OCI-LY1 (cell line): ENCODE measurements around the gene TOMM7.
"Not testable (repeated sequence)": the region's sequence is repeated elsewhere in the genome, so short reads cannot be mapped to it uniquely, and the experiment has no call there.

Experiments
- H2AFZ ChIP-seq: fragments of 200-600 bp; sonication (generic), shearing (Covaris generic); 2 replicates; pipeline ENCODE4 v1.6.0; 2014; ENCODE audit warnings: antibody characterized with exemption, mild to moderate bottlenecking, low read length
- H3F3A ChIP-seq: fragments of 200-600 bp; sonication (generic), shearing (Covaris generic); 2 replicates; pipeline ENCODE4 v1.6.0; 2014; ENCODE audit warnings: mild to moderate bottlenecking, antibody characterized with exemption, low read length, moderate library complexity; ENCODE audit not compliant: insufficient read depth
- H3K27ac ChIP-seq: fragments of 200-600 bp; sonication (generic); 2 replicates; pipeline ENCODE4 v1.5.1; 2014; ENCODE audit warnings: low read length, mixed run types, mild to moderate bottlenecking, low read depth; ENCODE audit not compliant: poor library complexity, severe bottlenecking
- H3K27me3 ChIP-seq: fragments of 200-600 bp; sonication (generic); 2 replicates; pipeline ENCODE4 v1.6.0; 2014; ENCODE audit warnings: antibody characterized with exemption, mild to moderate bottlenecking, low read length, moderate library complexity; ENCODE audit not compliant: insufficient read depth
- H3K36me3 ChIP-seq: fragments of 200-600 bp; sonication (generic); 2 replicates; pipeline ENCODE4 v1.6.1; 2014; ENCODE audit warnings: mild to moderate bottlenecking, antibody characterized with exemption, low read length, moderate library complexity, mixed read lengths; ENCODE audit not compliant: insufficient read depth
- H3K4me1 ChIP-seq: fragments of 200-600 bp; sonication (generic); 2 replicates; pipeline ENCODE4 v1.5.1; 2014; ENCODE audit warnings: mild to moderate bottlenecking, low read length, moderate library complexity; ENCODE audit not compliant: insufficient read depth, severe bottlenecking
- H3K4me2 ChIP-seq: fragments of 200-600 bp; sonication (generic), shearing (Covaris generic); 2 replicates; pipeline ENCODE4 v1.6.1; 2014; ENCODE audit warnings: low read length
- H3K4me3 ChIP-seq: fragments of 200-600 bp; sonication (generic); 2 replicates; pipeline ENCODE4 v1.5.1; 2014; ENCODE audit warnings: low read length, low read depth, mild to moderate bottlenecking, mixed read lengths; ENCODE audit not compliant: poor library complexity, severe bottlenecking
- H3K79me2 ChIP-seq: fragments of 200-600 bp; shearing (Covaris generic); 2 replicates; pipeline ENCODE4 v1.6.1; 2016; ENCODE audit warnings: mixed run types, low read length, mixed read lengths; ENCODE audit not compliant: insufficient read depth
- H3K9ac ChIP-seq: fragments of 200-600 bp; sonication (generic), shearing (Covaris generic); 2 replicates; pipeline ENCODE4 v1.6.1; 2014; ENCODE audit warnings: mild to moderate bottlenecking, low read length, mixed read lengths
- H3K9me2 ChIP-seq: fragments of 200-600 bp; sonication (generic), shearing (Covaris generic); 2 replicates; pipeline ENCODE4 v1.6.1; 2014; ENCODE audit warnings: low read depth, mild to moderate bottlenecking, low read length, mixed read lengths
- H3K9me3 ChIP-seq: fragments of 200-600 bp; shearing (Covaris generic); 2 replicates; pipeline ENCODE4 v1.6.1; 2014; ENCODE audit warnings: low read length, mixed read lengths
- H4K20me1 ChIP-seq: fragments of 200-600 bp; sonication (generic), shearing (Covaris generic); 2 replicates; pipeline ENCODE4 v1.6.0; 2016; ENCODE audit warnings: mild to moderate bottlenecking, low read length; ENCODE audit not compliant: insufficient read depth
- EZH2 ChIP-seq: fragments of 200-600 bp; sonication (generic), shearing (Covaris generic); IDR thresholded peaks from 2 replicates; pipeline ENCODE4 v1.8.0; 2017; ENCODE audit warnings: borderline replicate concordance, mixed run types, mild to moderate bottlenecking, antibody characterized with exemption, low read length, moderate library complexity, mixed read lengths
- TF ChIP-seq, protein P1 (sequence below): fragments of 200-600 bp; sonication (generic), shearing (Covaris generic); IDR thresholded peaks from 2 replicates; pipeline ENCODE4 v1.5.1; 2017; ENCODE audit warnings: mild to moderate bottlenecking, antibody characterized with exemption, low read length, moderate library complexity, mixed read lengths

TOMM7 gene

DNA sequence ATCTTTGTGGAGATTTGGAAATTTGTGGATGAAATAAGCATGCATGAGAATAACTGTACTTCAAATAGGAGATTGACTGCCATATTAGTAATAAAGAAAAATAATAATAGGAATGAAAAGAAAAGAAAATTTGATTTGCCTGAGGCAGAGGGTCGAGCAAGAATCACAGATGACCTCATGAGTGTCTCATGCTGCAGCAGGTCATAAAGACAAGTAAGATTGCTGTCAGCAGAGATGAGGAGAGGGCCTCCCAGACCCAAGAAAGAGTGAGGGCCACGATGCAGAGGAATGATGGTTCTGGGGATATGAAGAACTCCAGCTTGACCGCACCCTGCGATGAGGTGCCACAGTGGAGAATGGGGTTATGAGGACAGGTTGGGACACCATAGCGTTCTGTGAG lies 39.2 kb downstream of the TOMM7 start:
- Histone ChIP-seq H3K36me3 (no peaks in the 10 kb centered on the region), H3K27me3 (no peaks in the 10 kb centered on the region), H3K4me3 (no peak overlapping the region), H3K27ac (no peak overlapping the region), H4K20me1 (no peaks in the 10 kb centered on the region), H3K9me2 (no peaks in the 10 kb centered on the region), H3F3A (no peaks in the 10 kb centered on the region), H3K79me2 (no peaks in the 10 kb centered on the region), H3K9ac (no peak overlapping the region), H3K4me2 (no peak overlapping the region), H2AFZ (no peak overlapping the region), H3K4me1 (no peaks in the 10 kb centered on the region), H3K9me3 (no peaks in the 10 kb centered on the region)
- TF ChIP-seq, protein P1, sequence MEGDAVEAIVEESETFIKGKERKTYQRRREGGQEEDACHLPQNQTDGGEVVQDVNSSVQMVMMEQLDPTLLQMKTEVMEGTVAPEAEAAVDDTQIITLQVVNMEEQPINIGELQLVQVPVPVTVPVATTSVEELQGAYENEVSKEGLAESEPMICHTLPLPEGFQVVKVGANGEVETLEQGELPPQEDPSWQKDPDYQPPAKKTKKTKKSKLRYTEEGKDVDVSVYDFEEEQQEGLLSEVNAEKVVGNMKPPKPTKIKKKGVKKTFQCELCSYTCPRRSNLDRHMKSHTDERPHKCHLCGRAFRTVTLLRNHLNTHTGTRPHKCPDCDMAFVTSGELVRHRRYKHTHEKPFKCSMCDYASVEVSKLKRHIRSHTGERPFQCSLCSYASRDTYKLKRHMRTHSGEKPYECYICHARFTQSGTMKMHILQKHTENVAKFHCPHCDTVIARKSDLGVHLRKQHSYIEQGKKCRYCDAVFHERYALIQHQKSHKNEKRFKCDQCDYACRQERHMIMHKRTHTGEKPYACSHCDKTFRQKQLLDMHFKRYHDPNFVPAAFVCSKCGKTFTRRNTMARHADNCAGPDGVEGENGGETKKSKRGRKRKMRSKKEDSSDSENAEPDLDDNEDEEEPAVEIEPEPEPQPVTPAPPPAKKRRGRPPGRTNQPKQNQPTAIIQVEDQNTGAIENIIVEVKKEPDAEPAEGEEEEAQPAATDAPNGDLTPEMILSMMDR, result no peak; the same call in 1 of the 2 replicates
- no peak for TF ChIP-seq EZH2

DNA sequence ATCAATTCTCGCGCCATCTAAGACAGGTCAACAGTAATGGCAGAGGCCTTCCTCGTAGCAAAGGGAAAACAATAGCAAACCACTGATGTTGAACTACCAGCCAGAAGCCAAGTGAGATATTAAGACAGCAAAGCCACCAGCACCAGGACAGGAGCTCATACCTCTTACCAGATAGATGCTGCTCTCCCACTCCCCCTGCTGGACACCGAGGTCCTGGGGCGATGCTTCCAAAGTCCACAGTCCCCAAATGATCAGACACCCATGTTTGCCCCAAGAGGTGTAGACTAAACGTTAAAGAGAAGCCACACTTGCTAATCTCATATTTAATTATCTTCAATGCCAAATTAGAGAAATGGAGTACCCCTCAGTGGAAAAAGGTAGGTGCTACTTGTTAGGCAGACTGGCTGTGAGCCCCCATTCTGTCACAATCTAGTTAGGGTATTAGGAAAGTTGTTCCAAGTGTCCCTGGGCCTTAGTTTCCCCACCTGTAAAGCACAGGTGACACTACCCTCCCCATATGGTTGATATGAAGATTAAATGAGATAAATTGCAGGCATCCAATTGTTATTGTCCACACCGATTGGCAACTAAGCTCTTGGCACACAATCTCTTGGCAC lies 39.9 kb downstream of the TOMM7 start:
- TF ChIP-seq EZH2, result no peak
- TF ChIP-seq, protein P1, result peak; percentile 99
- H2AFZ ChIP-seq, result no peak overlapping the region
- no peaks in the 10 kb centered on the region for H3K9me3 ChIP-seq
- H3F3A ChIP-seq, result no peaks in the 10 kb centered on the region
- H4K20me1 ChIP-seq, result no peaks in the 10 kb centered on the region
- no peak overlapping the region for H3K27ac ChIP-seq
- H3K9ac ChIP-seq, result no peak overlapping the region
- no peak overlapping the region for H3K4me3 ChIP-seq
- no peaks in the 10 kb centered on the region for H3K9me2 ChIP-seq
- no peaks in the 10 kb centered on the region for H3K36me3 ChIP-seq
- H3K79me2 ChIP-seq, result no peaks in the 10 kb centered on the region
- no peak overlapping the region for H3K4me2 ChIP-seq
- H3K4me1 ChIP-seq, result no peaks in the 10 kb centered on the region
- no peaks in the 10 kb centered on the region for H3K27me3 ChIP-seq

DNA sequence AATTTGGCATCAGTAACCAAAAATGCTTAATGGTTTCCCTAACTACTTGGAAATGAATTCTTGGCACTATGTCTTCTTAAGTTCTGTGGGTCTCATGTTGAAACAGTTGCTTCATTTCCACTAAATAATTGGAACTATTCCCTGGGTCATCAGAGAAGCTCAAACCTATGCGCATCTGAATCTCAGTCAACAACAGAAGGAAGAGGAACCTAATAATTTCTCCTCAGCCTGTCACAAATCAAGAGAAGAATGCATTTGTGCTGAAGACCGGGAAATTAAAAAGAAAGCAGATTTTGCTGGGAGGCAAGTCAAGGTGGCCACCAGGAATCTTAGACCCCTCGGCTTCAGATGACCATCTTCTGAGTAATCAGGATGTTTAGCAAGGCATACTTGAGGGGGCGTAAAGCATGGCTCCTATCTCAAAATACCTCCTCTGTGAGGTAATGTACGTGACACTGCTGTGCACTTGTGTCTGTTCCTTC lies 41.4 kb downstream of the TOMM7 start:
- Histone ChIP-seq H3K27me3 (no peaks in the 10 kb centered on the region), H3K79me2 (no peaks in the 10 kb centered on the region), H3K9me3 (no peaks in the 10 kb centered on the region), H4K20me1 (no peaks in the 10 kb centered on the region), H3K4me2 (no peak overlapping the region), H3K9ac (no peak overlapping the region), H3K4me1 (no peaks in the 10 kb centered on the region), H2AFZ (no peak overlapping the region), H3K27ac (no peak overlapping the region), H3F3A (no peaks in the 10 kb centered on the region), H3K9me2 (no peaks in the 10 kb centered on the region), H3K4me3 (no peak overlapping the region), H3K36me3 (no peaks in the 10 kb centered on the region)
- TF ChIP-seq EZH2, result no peak
- TF ChIP-seq, protein P1, result no peak

DNA sequence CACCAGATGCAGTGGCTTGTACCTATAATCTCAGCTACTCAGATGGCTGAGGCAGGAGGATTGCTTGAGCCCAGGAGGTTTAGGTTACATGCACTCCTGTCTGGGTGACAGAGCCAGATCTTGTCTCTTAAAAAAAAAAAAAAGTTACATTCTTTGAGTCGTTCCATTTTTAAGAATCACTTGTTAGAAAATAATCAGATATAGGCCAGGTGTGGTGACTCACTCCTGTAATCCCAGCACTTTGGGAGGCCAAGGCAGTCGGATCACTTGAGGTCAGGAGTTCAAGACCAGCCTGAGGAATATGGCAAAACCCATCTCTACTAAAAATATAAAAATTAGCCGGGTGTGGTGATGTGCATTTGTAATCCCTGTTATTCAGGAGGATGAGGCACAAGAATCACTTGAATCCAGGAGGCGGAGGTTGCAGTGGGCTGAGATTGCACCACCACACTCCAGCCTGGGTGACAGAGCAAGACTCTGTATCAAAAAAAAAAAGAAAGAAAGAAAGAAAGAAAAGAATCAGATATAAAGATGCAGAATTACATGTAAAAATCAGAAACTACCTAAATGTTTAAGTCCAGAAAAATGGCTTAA lies 42.8 kb downstream of the TOMM7 start:
- not testable (repeated sequence) for H3K79me2 ChIP-seq, H3K27me3 ChIP-seq, H3F3A ChIP-seq, H3K4me1 ChIP-seq, H2AFZ ChIP-seq, H3K4me3 ChIP-seq, H3K9me3 ChIP-seq, H3K9me2 ChIP-seq, H4K20me1 ChIP-seq, H3K36me3 ChIP-seq, H3K27ac ChIP-seq, H3K4me2 ChIP-seq, H3K9ac ChIP-seq
